ENCODE results near the gene FRMD8.

FRMD8 gene, protein sequence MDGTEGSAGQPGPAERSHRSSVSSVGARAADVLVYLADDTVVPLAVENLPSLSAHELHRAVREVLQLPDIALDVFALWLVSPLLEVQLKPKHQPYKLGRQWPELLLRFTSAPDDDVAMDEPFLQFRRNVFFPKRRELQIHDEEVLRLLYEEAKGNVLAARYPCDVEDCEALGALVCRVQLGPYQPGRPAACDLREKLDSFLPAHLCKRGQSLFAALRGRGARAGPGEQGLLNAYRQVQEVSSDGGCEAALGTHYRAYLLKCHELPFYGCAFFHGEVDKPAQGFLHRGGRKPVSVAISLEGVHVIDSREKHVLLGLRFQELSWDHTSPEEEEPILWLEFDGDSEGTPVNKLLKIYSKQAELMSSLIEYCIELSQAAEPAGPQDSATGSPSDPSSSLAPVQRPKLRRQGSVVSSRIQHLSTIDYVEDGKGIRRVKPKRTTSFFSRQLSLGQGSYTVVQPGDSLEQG

DNA sequence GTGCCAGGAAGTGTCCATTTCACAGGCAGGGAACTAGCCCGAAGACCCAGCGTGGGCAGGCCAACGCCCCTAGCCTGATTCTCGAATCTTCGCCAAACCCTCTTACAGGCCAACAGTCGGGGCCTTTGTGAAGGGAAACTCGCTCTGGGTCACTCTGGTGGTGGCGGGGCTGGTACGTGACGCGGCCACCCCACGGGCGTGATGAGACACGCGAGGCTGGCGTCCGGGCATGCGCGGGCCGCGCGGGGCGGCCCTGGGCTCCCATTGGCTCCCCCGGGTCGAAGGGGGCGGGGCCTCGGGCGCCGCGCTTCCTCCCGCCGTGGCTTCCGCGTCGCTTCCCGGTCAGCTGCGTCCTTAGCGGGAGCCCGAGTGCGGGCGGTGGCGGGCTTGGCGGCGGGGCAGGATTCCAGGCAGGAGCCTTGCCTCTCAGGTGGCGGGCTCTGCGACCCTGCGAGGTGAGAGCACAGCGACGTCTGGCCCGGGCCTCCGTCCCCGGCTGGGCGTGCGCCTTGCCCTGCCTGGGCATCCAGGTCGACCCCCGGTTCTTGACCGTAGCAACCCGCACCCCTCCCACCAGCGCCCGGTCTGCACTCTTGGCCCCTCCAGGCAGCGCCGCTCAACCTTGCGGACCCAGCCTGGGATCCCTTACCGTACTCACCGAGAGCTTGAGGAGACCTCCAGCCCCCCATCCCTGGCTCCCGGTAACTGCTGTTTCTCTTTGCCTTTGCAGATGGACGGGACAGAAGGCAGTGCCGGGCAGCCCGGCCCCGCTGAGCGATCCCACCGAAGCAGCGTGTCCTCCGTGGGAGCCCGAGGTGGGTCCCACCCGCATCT is at the start of gene FRMD8:
Gene FRMD8 (plus strand): TSS at position 331 of the 834 bp plus-strand sequence. CDS start 400 bp downstream, at position 731.
- peak; percentile 75 to 87 for DNase-seq (ENCODE audit: extremely low read depth in 1 of 2, low read depth in 1 of 2)

DNA sequence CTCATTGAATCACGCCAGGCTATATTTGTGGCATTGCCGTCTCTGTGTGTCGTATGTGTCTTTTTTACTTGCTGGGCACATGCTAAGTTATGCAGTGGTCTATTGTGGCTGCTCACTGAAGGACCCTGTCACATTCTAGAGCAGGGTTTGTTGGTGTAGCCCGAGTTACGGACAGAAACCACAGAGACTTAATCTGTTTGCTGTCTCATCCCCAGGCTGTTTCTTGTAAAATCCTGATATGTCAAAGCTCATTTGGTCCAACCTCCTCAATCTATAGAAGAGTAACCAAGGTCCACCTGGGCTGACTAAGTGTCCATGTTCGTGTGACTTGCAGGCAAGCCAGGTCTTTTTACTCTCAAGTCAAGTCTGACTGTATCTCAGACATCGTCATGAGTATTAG is 47.8 kb upstream of the FRMD8 start:
- no peak for DNase-seq (ENCODE audit: extremely low read depth in 1 of 2, low read depth in 1 of 2)

DNA sequence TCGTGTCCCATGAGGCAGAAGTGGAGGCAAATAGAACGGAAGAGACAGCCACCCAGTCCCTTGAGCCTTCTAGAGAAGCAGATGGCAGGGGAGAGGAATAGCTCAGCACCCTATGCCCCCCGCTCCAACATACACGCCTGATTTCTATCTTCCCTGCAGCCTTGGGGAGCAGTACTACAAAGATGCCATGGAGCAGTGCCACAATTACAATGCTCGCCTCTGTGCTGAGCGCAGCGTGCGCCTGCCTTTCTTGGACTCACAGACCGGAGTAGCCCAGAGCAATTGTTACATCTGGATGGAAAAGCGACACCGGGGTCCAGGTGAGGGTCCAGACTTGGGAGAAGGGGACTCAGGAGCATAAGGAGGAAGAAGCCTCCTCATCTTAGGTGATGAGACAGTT is 46.2 kb upstream of the FRMD8 start:
- DNase-seq (ENCODE audit: extremely low read depth in 1 of 2, low read depth in 1 of 2), result no peak

DNA sequence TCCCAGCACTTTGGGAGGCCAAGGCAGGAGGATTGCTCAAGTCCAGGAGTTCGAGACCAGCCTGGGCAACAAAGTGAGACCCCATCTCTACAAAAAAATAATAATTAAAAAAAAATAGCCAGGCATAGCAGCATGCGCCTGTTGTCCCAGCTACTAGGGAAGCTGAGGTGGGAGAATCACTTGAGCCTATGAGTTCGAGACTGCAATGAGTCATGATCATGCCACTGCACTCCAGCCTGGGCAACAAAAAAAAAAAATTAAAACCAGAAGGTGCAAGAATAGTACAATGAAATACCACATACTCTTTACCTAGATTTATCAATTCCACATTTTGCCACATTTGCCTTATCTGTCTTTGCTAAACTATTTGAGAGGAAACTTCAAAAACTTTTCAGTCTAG is 44.6 kb upstream of the FRMD8 start:
- DNase-seq (ENCODE audit: extremely low read depth in 1 of 2, low read depth in 1 of 2), result no peak

DNA sequence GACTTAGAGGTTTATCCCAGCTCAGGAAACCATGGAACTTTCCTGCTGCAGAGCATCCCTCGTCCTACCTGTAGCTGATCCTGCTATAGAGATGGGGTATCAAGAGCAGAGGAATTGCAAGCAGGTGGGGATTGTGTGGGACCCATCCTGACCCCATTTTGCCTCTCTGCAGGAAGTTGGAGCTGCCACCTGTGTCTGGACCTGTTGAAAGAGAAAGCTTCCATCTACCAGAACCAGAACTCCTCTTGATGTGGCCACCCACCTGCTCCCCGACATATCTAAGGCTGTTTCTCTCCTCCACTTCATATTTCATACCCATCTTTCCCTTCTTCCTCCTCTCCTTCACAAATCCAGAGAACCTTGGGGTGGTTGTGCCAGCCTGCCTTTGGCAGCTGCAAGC is 34.9 kb upstream of the FRMD8 start:
- DNase-seq (ENCODE audit: extremely low read depth in 1 of 2, low read depth in 1 of 2), result no peak

DNA sequence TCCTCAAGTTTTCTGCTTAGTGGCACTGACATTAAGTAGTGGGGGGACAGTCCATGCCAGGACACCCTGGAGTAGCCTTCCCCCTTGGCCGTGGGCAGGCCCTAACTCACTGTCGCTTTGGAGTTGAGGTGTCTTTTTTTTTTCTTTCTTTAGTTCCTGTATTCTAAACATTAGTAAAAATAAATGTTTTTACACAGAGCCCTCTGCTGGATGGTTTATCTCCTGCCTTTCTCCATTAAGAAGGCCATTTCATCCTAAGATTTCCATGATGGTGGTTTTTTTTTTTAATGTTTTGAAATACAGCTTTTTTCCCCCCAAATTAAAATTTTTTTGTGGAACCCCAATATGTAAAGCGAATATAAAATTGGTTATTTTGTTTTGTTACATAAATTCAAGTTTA is 33.7 kb upstream of the FRMD8 start:
- no peak for DNase-seq (ENCODE audit: extremely low read depth in 1 of 2, low read depth in 1 of 2)

DNA sequence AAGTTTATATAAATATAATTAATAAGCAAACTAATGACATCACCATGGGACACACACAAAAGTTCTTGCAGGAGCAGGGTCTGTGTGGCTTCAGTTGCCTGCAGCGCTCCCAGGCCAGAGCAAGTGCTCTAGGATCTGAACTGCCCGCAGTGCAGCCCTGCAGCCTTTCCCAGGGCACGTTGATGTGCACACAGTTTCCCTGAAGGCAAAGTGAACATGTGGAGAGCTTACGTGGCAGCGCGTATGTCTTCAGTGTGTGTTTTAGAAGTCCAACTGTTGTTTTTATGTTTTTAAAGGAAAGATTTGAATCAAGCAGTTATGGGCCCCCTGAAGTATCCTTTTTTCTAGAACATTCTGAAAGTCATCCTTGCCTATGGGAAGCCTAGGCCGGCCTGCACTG is 33.1 kb upstream of the FRMD8 start:
- DNase-seq (ENCODE audit: extremely low read depth in 1 of 2, low read depth in 1 of 2), result no peak

DNA sequence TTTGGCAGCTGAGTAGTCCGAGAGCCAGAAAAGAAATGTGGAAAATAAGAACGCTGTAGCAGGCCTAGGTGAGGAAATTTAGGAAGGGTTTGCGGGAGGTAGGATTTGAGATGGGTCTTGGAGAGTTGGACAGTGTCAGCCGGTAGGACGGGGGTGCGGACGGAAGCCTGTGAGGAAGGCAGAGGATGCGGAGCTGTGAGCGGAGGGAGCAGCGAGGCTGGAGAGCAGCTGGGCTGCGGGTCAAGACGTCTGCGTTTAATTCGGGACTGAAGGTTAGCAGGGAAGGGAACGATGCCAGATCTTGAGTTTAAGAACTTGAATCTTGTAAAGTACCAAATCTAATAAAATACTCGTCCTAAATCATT is 32.6 kb upstream of the FRMD8 start:
- no peak for DNase-seq (ENCODE audit: extremely low read depth in 1 of 2, low read depth in 1 of 2)

DNA sequence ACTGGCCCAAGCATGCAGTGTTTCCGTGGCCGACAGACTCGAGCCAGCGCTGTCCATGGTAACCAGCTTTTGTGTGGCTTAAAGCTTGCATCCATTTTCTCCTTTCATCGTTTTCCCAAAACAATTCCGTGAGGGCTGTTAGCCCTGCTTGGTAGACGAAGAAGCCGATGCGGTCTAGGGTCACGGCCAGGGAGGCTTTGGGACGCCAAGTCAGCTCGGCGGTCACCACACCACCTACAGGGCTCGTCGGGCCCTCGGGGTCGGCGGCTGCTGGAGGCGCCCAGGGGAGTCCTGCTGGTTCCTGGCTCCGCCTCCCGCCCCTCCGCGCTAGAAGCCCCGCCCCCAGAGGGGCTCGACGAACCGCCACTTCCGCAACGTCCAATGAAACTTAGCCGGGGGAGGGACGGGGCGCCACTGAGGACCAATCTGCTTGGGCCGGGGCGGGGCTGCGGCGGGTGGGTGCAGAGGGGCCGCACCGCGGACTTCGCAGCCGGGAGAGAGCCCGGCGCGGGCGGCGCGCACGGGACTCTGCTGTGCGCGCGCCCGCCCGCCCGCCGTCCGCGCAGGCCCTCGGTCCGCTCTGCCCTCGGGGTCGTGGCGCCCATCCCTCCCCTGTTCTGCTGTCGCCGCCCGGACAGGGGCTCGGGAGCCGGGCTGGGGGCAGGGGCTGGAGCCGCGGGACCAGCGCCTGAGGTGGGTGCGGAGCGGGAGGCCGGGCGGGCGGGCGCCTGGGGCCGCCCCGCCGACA is 32.0 kb upstream of the FRMD8 start, which contains the start of gene TIGD3:
Gene TIGD3 (plus strand): TSS at position 487 of the 748 bp plus-strand sequence. CDS start 1,058 bp downstream, outside the sequence.
- DNase-seq (ENCODE audit: extremely low read depth in 1 of 2, low read depth in 1 of 2), result peak; percentile 96 to 97

DNA sequence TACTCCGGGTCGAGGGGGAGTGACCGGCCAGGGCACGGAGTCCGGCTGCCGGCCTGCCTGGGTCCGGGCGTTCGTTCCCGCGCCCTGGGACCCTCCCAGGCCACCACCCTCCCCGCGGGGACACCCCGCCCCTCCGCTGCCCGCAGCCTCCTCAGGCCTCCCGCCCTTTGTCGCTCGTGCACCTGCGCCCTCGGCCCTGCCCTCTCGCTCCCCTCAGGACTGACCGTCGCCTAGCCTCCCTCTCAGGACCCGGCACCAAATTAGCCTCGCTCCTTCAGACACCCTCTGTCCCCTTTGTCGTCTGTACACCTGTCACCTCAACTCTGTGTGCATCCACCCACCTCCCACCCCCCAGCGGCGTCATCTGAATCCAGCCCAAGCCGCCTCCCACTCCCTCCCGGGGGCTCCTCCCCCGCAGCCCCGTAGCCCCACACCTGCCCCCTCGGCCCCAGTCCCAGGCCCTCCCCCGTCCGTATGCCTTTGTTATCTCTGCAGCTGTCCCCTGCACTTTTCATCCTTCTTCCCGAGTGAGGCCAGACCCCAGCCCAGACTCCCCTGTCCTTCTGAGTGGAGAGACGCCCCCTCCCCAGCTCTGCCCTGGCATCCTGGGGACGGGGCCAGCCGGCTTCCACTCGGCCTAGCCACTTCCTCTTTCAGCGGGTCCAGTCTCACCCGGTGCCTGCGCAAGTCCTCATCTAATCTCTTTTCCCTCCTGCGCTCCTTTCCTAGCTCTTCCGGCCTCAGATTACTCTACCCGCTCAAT is 31.2 kb upstream of the FRMD8 start:
- peak; percentile 17 to 39 for DNase-seq (ENCODE audit: extremely low read depth in 1 of 2, low read depth in 1 of 2)

DNA sequence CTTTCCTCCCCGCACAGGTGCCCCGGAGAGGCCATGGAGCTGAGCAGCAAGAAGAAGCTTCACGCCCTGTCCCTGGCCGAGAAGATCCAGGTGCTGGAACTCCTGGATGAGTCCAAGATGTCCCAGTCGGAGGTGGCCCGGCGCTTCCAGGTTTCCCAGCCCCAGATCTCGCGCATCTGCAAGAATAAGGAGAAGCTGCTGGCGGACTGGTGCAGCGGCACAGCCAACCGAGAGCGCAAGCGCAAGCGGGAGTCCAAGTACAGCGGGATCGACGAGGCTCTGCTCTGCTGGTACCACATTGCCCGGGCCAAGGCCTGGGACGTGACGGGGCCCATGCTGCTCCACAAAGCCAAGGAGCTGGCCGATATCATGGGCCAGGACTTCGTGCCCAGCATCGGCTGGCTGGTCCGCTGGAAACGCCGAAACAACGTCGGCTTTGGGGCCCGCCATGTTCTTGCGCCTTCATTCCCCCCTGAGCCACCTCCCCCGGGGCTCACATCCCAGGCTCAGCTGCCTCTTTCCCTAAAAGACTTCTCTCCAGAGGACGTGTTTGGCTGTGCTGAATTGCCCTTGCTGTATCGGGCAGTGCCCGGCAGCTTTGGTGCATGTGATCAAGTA is 30.6 kb upstream of the FRMD8 start:
- no peak for DNase-seq (ENCODE audit: extremely low read depth in 1 of 2, low read depth in 1 of 2)

DNA sequence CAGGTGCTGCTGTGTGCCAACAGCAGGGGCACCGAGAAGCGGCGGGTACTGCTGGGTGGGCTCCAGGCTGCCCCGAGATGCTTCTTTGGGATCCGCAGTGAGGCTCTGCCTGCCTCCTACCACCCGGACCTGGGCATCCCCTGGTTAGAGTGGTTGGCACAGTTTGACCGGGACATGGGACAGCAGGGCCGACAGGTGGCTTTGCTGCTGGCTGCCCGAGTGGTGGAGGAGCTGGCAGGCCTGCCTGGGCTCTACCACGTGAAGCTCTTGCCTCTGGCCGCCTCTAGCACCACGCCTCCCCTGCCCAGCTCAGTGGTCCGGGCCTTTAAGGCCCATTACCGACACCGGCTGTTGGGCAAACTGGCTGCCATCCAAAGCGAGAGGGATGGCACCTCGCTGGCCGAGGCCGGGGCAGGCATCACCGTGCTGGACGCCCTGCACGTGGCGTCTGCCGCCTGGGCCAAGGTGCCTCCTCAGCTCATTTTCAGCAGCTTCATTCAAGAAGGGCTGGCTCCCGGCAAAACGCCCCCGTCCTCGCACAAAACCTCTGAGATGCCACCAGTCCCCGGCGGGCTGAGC is 30.0 kb upstream of the FRMD8 start:
- no peak for DNase-seq (ENCODE audit: extremely low read depth in 1 of 2, low read depth in 1 of 2)

DNA sequence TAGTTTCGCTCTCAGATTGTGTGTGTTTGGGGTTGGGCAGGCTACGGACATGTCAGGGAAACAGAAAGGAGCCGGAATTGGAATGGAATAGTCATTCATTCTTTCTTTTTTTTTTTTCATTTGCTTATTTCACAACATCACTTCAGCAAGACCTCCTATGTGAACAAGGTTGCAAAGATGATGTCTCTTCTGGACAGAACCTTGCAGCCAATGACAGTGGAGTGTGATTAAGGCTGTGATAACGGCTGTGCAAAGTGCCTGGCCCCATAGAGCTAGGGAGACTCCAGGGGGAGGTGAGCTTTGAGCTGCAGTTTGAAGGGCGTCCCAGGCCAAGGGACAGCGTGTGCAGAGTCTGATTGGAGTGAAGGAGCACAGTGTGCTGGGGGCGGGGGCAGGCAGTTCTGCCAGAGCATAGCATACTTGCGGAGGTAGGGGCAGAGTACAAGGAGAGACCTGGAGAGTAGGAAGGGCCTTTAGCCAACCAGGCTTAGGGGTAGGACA is 28.5 kb upstream of the FRMD8 start:
- no peak for DNase-seq (ENCODE audit: extremely low read depth in 1 of 2, low read depth in 1 of 2)

DNA sequence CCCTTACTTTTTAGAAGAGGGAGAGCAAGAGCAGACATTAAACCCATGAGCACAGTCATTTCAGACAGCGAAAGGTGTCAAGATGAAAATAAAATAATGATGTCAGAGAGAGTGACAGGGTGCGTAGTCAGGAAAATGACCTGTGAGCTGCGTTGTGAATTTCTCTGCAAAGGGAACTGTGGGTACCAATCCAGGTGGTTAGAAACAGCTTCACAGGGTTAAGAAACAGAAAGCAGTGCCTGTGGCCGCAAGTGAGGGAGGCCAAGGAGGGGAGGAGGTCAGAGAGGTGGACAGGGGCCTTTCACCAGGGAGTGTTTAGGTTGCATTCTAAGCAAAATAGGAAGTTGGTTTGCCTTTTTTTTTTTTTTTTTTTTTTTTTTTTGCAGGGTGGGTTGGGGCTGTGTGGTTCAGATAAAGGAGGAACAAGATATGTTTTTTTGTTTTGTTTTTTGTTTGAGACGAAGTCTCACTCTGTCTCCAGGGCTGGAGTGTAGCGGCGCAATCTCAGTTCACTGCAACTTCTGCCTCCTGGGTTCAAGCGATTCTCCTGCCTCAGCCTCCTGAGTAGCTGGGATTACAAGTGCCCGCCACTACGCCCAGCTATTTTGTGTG is 24.0 kb upstream of the FRMD8 start:
- DNase-seq (ENCODE audit: extremely low read depth in 1 of 2, low read depth in 1 of 2), result no peak

DNA sequence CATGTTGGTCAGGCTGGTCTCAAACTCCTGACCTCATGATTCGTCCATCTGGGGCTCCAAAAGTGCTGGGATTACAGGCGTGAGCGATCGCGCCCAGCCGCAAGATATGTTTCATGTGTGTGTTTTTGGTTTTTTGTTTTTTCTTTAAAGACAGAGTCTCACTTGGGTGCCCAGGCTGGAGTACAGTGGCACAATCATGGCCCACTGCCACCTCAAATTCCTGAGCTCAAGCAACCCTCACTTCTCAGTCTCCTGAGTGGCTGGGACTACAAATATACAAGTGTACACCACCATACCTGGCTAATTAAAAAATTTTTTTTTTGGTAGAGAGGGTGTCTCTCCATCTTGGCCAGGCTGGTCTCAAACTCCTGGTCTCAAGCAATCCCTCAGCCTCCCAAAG is 23.5 kb upstream of the FRMD8 start:
- DNase-seq (ENCODE audit: extremely low read depth in 1 of 2, low read depth in 1 of 2), result no peak

DNA sequence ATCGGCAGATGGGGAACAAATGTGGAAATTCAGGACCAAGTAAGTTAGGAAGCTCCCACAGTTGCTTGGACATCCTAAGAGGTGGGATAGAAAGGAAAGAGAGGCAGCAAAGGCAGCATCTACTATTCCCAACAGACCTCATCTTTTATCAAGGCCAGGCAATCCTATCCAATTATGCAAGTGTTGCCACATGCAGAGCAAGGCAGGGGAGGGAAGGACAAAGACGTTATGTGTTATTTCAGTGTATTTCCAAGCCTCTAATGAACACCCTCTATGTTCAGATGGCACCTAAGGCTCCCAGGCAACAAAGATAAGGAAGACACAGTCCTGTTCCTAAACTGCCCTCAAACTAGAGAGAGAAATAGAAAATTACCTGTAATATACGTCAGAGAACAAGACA is 22.7 kb upstream of the FRMD8 start:
- no peak for DNase-seq (ENCODE audit: extremely low read depth in 1 of 2, low read depth in 1 of 2)

DNA sequence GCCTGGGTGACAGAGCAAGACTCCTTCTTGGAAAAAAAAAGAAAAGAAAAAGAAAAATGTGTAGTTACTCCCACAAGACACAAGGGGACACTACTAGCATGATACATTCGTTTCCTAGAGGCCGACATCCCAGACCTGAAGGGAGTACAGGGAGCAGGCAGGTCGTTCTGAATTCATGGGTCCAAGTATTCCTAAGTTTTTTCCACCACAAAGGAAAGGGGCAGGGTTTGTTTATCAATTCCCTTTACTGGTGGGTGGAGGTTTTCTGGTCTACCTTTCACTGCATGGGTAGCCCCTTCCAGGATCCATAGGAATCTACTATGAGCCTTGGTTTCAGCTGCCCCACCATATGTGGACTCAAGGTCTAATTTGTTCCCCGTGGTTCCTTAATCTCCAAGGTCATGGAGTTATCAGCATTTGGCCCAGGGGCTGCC is 20.1 kb upstream of the FRMD8 start:
- no peak for DNase-seq (ENCODE audit: extremely low read depth in 1 of 2, low read depth in 1 of 2)

DNA sequence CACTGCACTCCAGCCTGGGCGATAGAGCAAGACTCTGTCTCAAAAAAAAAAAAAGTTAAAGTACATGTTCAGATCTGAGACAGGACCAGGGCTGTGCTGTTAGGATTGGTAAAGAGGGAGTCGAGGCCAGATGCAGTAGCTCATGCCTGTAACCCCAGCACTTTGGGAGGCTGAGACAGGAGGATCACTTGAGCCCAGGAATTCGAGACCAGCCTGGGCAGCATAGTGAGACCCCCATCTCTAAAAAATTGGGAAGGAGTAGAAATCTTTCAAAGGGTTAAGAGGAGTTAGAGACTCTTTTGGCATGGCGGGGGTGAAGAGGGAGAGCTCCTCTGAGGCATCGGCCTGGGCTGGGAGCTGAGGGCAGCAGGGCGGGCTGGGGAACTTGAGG is 15.8 kb upstream of the FRMD8 start:
- DNase-seq (ENCODE audit: extremely low read depth in 1 of 2, low read depth in 1 of 2), result no peak
